HG02870 (cell line): ENCODE results near the gene MYOCOS.

Experiments
- ATAC-seq: cut with Tn5 transposase; IDR thresholded peaks from one replicate; pipeline ENCODE4 v1.9.1; 2021; ENCODE audit warnings: mild to moderate bottlenecking, moderate library complexity; ENCODE audit not compliant: unreplicated experiment

Gene MYOCOS

GRCh38 chr1:171623651-171624331 lies 1.7 kb downstream of the MYOCOS start:
- no peak for ATAC-seq

GRCh38 chr1:171625225-171625624 lies 3.2 kb downstream of the MYOCOS start:
- ATAC-seq = no peak

GRCh38 chr1:171627020-171627419 lies 5.0 kb downstream of the MYOCOS start:
- ATAC-seq = no peak

GRCh38 chr1:171628225-171628624 lies 6.2 kb downstream of the MYOCOS start:
- ATAC-seq = no peak

- ATAC-seq = no peak
Measured at GRCh38 chr1:171635661-171636060, 13.6 kb downstream of the MYOCOS start.

- ATAC-seq = no peak
Measured at GRCh38 chr1:171636141-171636540, 14.1 kb downstream of the MYOCOS start.

- ATAC-seq = no peak
Measured at GRCh38 chr1:171637928-171638576, 16.0 kb downstream of the MYOCOS start.

GRCh38 chr1:171640225-171640624 lies 18.2 kb downstream of the MYOCOS start:
- ATAC-seq = no peak

- no peak for ATAC-seq
Measured at GRCh38 chr1:171641076-171641864, 19.2 kb downstream of the MYOCOS start.

GRCh38 chr1:171642197-171642596 lies 20.2 kb downstream of the MYOCOS start:
- ATAC-seq = no peak

GRCh38 chr1:171643156-171643555 lies 21.1 kb downstream of the MYOCOS start:
- no peak for ATAC-seq

- ATAC-seq = peak; percentile 71
Measured at GRCh38 chr1:171644805-171645483, 22.9 kb downstream of the MYOCOS start.

- ATAC-seq = no peak
Measured at GRCh38 chr1:171645553-171646248, 23.7 kb downstream of the MYOCOS start.

GRCh38 chr1:171646249-171646560 lies 24.2 kb downstream of the MYOCOS start:
- no peak for ATAC-seq

GRCh38 chr1:171652234-171652822 lies 30.3 kb downstream of the MYOCOS start, which contains the start of gene MYOC:
TSS of gene MYOC (minus strand) at chr1:171652688. CDS start at chr1:171652611, 77 bp downstream.
- no peak for ATAC-seq

- no peak for ATAC-seq
Measured at GRCh38 chr1:171653796-171654195, 31.8 kb downstream of the MYOCOS start.

- ATAC-seq = no peak
Measured at GRCh38 chr1:171654201-171654941, 32.3 kb downstream of the MYOCOS start.

- ATAC-seq = peak; percentile 79
Measured at GRCh38 chr1:171654942-171655745, 33.1 kb downstream of the MYOCOS start.

- no peak for ATAC-seq
Measured at GRCh38 chr1:171655746-171656116, 33.7 kb downstream of the MYOCOS start.
